Spinal cord (tissue), 10 donors: ENCODE data around the gene KCTD1. TPM values are rescaled to one million over a fixed set of nuclear protein-coding genes. Genes with fewer than 3 reads are reported as not detected.
"Not testable (repeated sequence)": the region's sequence is repeated elsewhere in the genome, so short reads cannot be mapped to it uniquely, and the experiment has no call there.

ENCODE experiments used
- DNase-seq, 6 donors: peaks; one replicate each; pipeline versions ENCODE4 v3.0.0 to v3.0.0-alpha.2; 2013 to 2015; ENCODE audit warnings: low spot score in 6 of 6, low read depth in 4 of 6
- H3K27ac ChIP-seq: one replicate; pipeline ENCODE4 v1.5.1; 2013; ENCODE audit warnings: low read depth, low read length, control low read depth
- H3K27me3 ChIP-seq: one replicate; pipeline ENCODE4 v1.6.1; 2013; ENCODE audit warnings: low read length; ENCODE audit not compliant: control insufficient read depth, insufficient read depth
- H3K36me3 ChIP-seq: one replicate; pipeline ENCODE4 v1.6.1; 2013; ENCODE audit warnings: low read length; ENCODE audit not compliant: control insufficient read depth, insufficient read depth
- H3K4me1 ChIP-seq: one replicate; pipeline ENCODE4 v1.6.1; 2013; ENCODE audit warnings: low read length; ENCODE audit not compliant: control insufficient read depth, insufficient read depth
- H3K4me3 ChIP-seq: one replicate; pipeline ENCODE4 v1.5.1; 2013; ENCODE audit warnings: low read depth, low read length, control low read depth
- H3K9me3 ChIP-seq: one replicate; pipeline ENCODE4 v1.6.1; 2013; ENCODE audit warnings: low read length; ENCODE audit not compliant: control insufficient read depth, insufficient read depth
- WGBS: methylation state at CpG from one replicate; pipeline ENCODE4 v1.1.5; 2013; ENCODE audit warnings: missing lambda C conversion rate; ENCODE audit not compliant: insufficient coverage; 5-methylcytosine and 5-hydroxymethylcytosine counted together
- polyA plus RNA-seq, 2 donors: library from polyadenylated mRNA; unstranded; fragments of 120-200 nt; gene quantifications; one replicate each; pipeline ENCODE4 v1.2.1, GENCODE V29; 2013; ENCODE audit not compliant: insufficient read length in 2 of 2
- total RNA-seq, 2 donors: library from RNA; depleted of rRNA in 1 of 2; stranded (reverse); fragments of 120-200 nt in 1 of 2; fragments of >200 nt in 1 of 2; gene quantifications; one replicate each; pipeline versions ENCODE4 v1.2.3 to v1.2.4, GENCODE V29; 2013 to 2014
- donor health status: healthy.

The KCTD1 gene
- total and polyA plus RNA-seq, 4 donors, result 23.0 to 46.7 (median 33.9) TPM

DNA sequence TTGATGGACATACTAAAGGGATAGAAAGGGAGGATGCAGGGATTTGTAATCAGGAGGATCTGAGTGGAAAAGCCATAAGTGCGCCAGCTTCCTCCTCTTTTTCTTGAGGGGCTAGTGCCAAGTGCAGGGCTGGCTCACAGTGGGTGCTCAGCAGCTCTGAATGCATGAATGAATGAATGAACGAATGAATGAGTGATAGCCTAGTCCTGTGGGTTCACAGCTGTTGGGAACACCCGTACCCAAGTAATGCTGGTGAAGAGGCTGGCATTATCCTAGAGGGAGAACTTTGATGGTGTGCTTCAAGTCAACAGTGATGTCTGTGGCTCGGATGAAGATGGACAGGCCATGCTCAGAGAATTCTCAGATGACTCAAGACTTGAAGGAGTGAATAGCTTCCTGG, 108.8 kb downstream of the KCTD1 start:
- H3K4me1 ChIP-seq, result peaks cover 9% of the 10 kb centered on the region
- no peak overlapping the region for H3K27ac ChIP-seq
- peaks cover 3% of the 10 kb centered on the region for H3K27me3 ChIP-seq
- WGBS, result 95% methylated on average over 4 of the region's 4 CpGs
- DNase-seq, result no peak
- peaks cover 1% of the 10 kb centered on the region for H3K9me3 ChIP-seq
- no peaks in the 10 kb centered on the region for H3K36me3 ChIP-seq
- H3K4me3 ChIP-seq, result no peak overlapping the region

DNA sequence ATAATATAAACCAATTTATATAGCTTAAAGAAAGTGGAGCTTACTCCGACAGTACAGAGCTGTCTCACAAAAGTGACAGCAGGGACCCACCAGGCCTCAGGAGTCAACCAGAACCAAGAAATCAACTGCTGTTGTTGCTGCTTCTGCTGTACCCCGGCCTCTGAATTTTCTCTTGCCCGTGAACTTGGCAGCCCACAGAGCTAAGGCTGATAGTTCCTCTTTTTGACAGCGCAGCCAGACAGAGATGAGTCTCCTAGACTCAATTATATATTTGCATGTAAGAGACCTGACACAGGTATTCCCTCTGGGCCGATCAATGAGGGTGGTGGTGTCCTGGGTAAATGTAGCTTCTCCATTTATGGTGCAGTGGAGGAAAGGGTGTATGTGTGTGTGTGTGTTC, 109.4 kb downstream of the KCTD1 start:
- 93% methylated on average over 4 of the region's 5 CpGs for WGBS

DNA sequence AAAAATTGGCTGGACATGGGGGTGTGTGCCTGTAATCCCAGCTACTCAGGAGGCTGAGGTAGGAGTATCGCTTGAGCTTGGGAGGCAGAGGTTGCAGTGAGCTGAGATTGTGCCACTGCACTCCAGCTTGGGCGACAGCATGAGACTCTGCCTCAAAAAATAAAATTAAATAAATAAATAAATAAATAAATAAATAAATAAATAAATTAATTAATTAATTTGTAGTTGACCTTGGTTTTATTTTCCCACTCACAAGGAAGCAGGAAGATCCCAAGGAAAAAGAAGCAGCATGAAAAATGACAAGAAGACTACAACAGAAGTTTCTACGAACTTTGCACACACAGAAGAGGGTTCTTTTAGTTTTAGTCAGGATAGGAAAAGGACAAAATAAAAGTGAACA, 110.7 kb downstream of the KCTD1 start:
- WGBS, result no CpG with 5 or more reads among the region's 3 CpGs
- DNase-seq, result not testable (repeated sequence)

More for the DNA sequence above, 109.4 kb downstream of the KCTD1 start:
- no peak overlapping the region for H3K27ac ChIP-seq
- H3K4me1 ChIP-seq, result peaks cover 9% of the 10 kb centered on the region
- H3K36me3 ChIP-seq, result no peaks in the 10 kb centered on the region
- no peaks in the 10 kb centered on the region for H3K9me3 ChIP-seq
- peaks cover 3% of the 10 kb centered on the region for H3K27me3 ChIP-seq
- no peak for DNase-seq
- H3K4me3 ChIP-seq, result no peak overlapping the region

GRCh38 chr18:26436176-26437051, 111.9 kb downstream of the KCTD1 start:
- 65% methylated on average over 9 of the region's 11 CpGs for WGBS
- Histone ChIP-seq H3K4me1 (peaks cover 9% of the 10 kb centered on the region), H3K27ac (no peak overlapping the region), H3K27me3 (peaks cover 3% of the 10 kb centered on the region), H3K36me3 (no peaks in the 10 kb centered on the region), H3K4me3 (no peak overlapping the region), H3K9me3 (no peaks in the 10 kb centered on the region)
- no peak for DNase-seq

More for the DNA sequence above, 110.7 kb downstream of the KCTD1 start:
- H3K4me1 ChIP-seq, H3K9me3 ChIP-seq, H3K36me3 ChIP-seq, H3K27ac ChIP-seq, H3K27me3 ChIP-seq, H3K4me3 ChIP-seq: not testable (repeated sequence)

GRCh38 chr18:26435415-26436095, 112.8 kb downstream of the KCTD1 start:
- Histone ChIP-seq H3K4me1 (peaks cover 5% of the 10 kb centered on the region), H3K27ac (no peak overlapping the region), H3K9me3 (no peaks in the 10 kb centered on the region), H3K36me3 (no peaks in the 10 kb centered on the region), H3K4me3 (no peak overlapping the region), H3K27me3 (peaks cover 3% of the 10 kb centered on the region)
- 91% methylated on average over 8 of the region's 8 CpGs for WGBS
- DNase-seq, result no peak

- H3K27me3 ChIP-seq, result peaks cover 3% of the 10 kb centered on the region
- WGBS, result no CpG with 5 or more reads among the region's 2 CpGs
- H3K4me1 ChIP-seq, result peaks cover 5% of the 10 kb centered on the region
- no peak for DNase-seq
- no peak overlapping the region for H3K4me3 ChIP-seq
- H3K9me3 ChIP-seq, result no peaks in the 10 kb centered on the region
- no peak overlapping the region for H3K27ac ChIP-seq
- H3K36me3 ChIP-seq, result no peaks in the 10 kb centered on the region
These were observed 113.5 kb downstream of the KCTD1 start for GRCh38 chr18:26434887-26435286.

GRCh38 chr18:26432651-26433424, 115.5 kb downstream of the KCTD1 start:
- DNase-seq, result no peak
- WGBS, result 61% methylated on average over 3 of the region's 5 CpGs

GRCh38 chr18:26429535-26430226, 118.7 kb downstream of the KCTD1 start:
- no peak overlapping the region for H3K4me3 ChIP-seq
- no peak overlapping the region for H3K27ac ChIP-seq
- H3K9me3 ChIP-seq, result no peaks in the 10 kb centered on the region
- DNase-seq, result peak in 1 of 6 donors; percentile 34
- H3K27me3 ChIP-seq, result no peaks in the 10 kb centered on the region
- H3K4me1 ChIP-seq, result no peaks in the 10 kb centered on the region
- no peaks in the 10 kb centered on the region for H3K36me3 ChIP-seq
- WGBS, result 71% methylated on average over 2 of the region's 5 CpGs

More at GRCh38 chr18:26432651-26433424, 115.5 kb downstream of the KCTD1 start:
- peaks cover 5% of the 10 kb centered on the region for H3K4me1 ChIP-seq
- no peaks in the 10 kb centered on the region for H3K9me3 ChIP-seq
- H3K36me3 ChIP-seq, result no peaks in the 10 kb centered on the region
- H3K27me3 ChIP-seq, result peaks cover 3% of the 10 kb centered on the region
- no peak overlapping the region for H3K4me3 ChIP-seq
- H3K27ac ChIP-seq, result no peak overlapping the region

DNA sequence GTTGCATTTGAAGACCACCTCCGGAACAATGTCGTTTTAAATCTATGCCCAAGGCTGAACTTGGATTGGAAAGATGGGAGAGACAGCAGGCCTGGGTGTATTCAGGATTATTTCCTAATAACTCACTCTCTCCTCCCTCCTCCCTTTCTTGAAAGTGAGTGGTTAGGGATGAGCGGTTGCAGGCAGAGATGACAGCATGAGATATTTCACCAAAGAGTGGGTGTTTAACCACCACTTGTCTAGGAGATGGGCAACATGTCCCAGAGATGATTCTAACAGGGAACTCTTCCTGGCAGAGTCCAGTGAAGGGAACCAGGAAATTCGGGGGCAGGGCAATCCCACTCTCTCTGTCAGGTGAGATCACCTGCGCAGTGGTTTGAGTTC, 123.2 kb downstream of the KCTD1 start:
- Histone ChIP-seq H3K36me3 (no peaks in the 10 kb centered on the region), H3K9me3 (no peaks in the 10 kb centered on the region), H3K27me3 (no peaks in the 10 kb centered on the region), H3K4me3 (no peak overlapping the region), H3K27ac (no peak overlapping the region), H3K4me1 (no peaks in the 10 kb centered on the region)
- WGBS, result no CpG with 5 or more reads among the region's 5 CpGs
- DNase-seq, result no peak
